H1 (cell line): ENCODE data around the gene REXO5. TPM values are rescaled to one million over a fixed set of nuclear protein-coding genes. Genes with fewer than 3 reads are reported as not detected.

Source experiments
- CREB1 ChIP-seq: IDR thresholded peaks from 2 replicates; pipeline ENCODE4 v1.6.1; 2012; ENCODE audit warnings: inconsistent platforms
- E2F6 ChIP-seq: IDR thresholded peaks from 2 replicates; pipeline ENCODE4 v1.6.1; 2012; ENCODE audit warnings: inconsistent platforms
- polyA plus RNA-seq, 7 experiments: library from polyadenylated mRNA; depleted of rRNA in 3 of 7; stranded (reverse) in 5 of 7; unstranded in 2 of 7; fragments of >200 nt in 5 of 7; fragments of 200-250 nt in 2 of 7; gene quantifications; 1 replicate in 5 of 7; 2 replicates in 1 of 7; 4 replicates in 1 of 7; pipeline versions ENCODE4 v1.2.1 to v1.2.3, GENCODE V29; 2011 to 2013; ENCODE audit warnings: missing spikeins in 2 of 7, mixed read lengths in 2 of 7
- total RNA-seq: library from RNA; stranded (reverse); fragmentation: NEBNext Ultra II Directional; extraction: Animal tissue kit (Norgen Biotek cat#: 25700); gene quantifications from 2 replicates; pipeline ENCODE4 v1.2.1, GENCODE V29; 2021

The REXO5 gene
- total and polyA plus RNA-seq, 2 of the 8 experiments (the other 6 are each of a cell fraction or from before 2014, with no cell fraction given) = 2.4 to 8.9 TPM

GRCh38 chr16:20774703-20775362 is 31.5 kb upstream of the REXO5 start (continued):
- TF ChIP-seq E2F6 (no peak), CREB1 (peak; percentile 36; the same call in 1 of the 2 replicates)
